H1 (cell line): Measurements from ENCODE around the gene SPDYC. TPM values are rescaled to one million over a fixed set of nuclear protein-coding genes. Genes with fewer than 3 reads are reported as not detected.

ENCODE experiments used
- ATF3 ChIP-seq: IDR thresholded peaks from 2 replicates; pipeline ENCODE4 v1.6.1; 2011; ENCODE audit warnings: low read depth, mild to moderate bottlenecking, low read length; ENCODE audit not compliant: insufficient read depth
- CTCF ChIP-seq, 3 experiments: IDR thresholded peaks; 1 replicate in 2 of 3; 2 replicates in 1 of 3; pipeline versions ENCODE4 v1.5.1 to v1.6.1; 2011; ENCODE audit warnings: low read length in 3 of 3, mild to moderate bottlenecking in 3 of 3, inconsistent platforms in 2 of 3, low read depth in 1 of 3, moderate library complexity in 1 of 3; ENCODE audit not compliant: insufficient read depth in 1 of 3; ENCODE audit errors: control extremely low read depth in 1 of 3
- EGR1 ChIP-seq: IDR thresholded peaks from 2 replicates; pipeline ENCODE4 v1.6.1; 2011; ENCODE audit warnings: low read depth, low read length, borderline replicate concordance
- FOSL1 ChIP-seq: IDR thresholded peaks from 2 replicates; pipeline ENCODE4 v1.6.1; 2011; ENCODE audit warnings: mild to moderate bottlenecking, low read depth, low read length, moderate library complexity; ENCODE audit not compliant: insufficient read depth
- NRF1 ChIP-seq: IDR thresholded peaks from 2 replicates; pipeline ENCODE4 v1.6.1; 2011; ENCODE audit warnings: mild to moderate bottlenecking, low read depth, low read length, improper control_type of control experiment
- SIN3A ChIP-seq, 2 experiments: IDR thresholded peaks in 1 of 2; conservative IDR thresholded peaks in 1 of 2; 2 replicates each; pipeline ENCODE4 v1.6.1; 2011 to 2012; ENCODE audit warnings: low read length in 2 of 2, improper control_type of control experiment in 1 of 2, low read depth in 1 of 2, mild to moderate bottlenecking in 1 of 2
- polyA plus RNA-seq, 7 experiments: library from polyadenylated mRNA; depleted of rRNA in 3 of 7; stranded (reverse) in 5 of 7; unstranded in 2 of 7; fragments of >200 nt in 5 of 7; fragments of 200-250 nt in 2 of 7; gene quantifications; 1 replicate in 5 of 7; 2 replicates in 1 of 7; 4 replicates in 1 of 7; pipeline versions ENCODE4 v1.2.1 to v1.2.3, GENCODE V29; 2011 to 2013; ENCODE audit warnings: missing spikeins in 2 of 7, mixed read lengths in 2 of 7
- total RNA-seq: library from RNA; stranded (reverse); fragmentation: NEBNext Ultra II Directional; extraction: Animal tissue kit (Norgen Biotek cat#: 25700); gene quantifications from 2 replicates; pipeline ENCODE4 v1.2.1, GENCODE V29; 2021

The SPDYC gene
- total and polyA plus RNA-seq, 2 of the 8 experiments (the other 6 are each of a cell fraction or from before 2014, with no cell fraction given), result 0.15 TPM; not detected in 1

DNA sequence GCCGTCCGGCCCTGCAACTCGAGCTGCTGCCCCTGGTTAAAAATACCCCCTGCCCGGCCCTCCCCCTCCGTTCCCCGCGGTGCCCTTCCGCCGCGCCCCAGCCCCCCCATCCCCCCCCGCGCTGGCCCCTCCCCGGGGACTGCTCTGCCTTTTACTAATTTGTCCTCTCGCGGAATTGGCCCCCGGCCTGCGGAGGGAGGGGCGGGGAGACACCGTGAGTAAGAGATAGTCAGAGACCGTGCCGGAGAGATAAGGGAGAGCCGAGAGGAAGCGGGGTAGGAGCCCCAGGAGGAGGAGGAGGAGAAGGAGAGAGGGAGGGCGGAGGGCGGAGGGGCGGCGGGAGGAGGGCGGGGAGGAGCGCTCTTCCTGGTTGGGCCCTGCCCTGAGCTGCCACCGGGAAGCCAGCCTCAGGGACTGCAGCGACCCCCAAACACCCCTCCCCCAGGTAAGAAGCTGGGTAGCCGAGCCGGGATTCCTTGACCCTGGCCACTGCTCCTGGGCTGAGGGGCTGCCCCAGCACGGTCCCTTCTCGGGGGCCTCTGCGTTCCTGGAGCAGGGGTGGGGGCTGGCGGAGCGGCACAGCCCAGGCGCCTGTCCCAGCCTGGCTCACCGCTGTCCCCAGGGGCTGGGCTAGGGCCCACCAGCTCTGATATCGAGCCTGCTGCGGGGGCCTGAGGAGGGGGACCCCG lies 11.7 kb downstream of the SPDYC start, which contains the start of gene CAPN1 (continued):
- TF ChIP-seq SIN3A (conservative IDR thresholded peaks at IDR 0.05 in 1 of 2, IDR thresholded peaks at IDR 0.05 in 1 of 2; ENCODE audit: low read depth in 1 of 2, low read length in 2 of 2) (no peak), EGR1 (no peak), FOSL1 (no peak), ATF3 (no peak), CTCF (IDR thresholded peaks at IDR 0.05; ENCODE audit: control extremely low read depth in 1 of 3, insufficient read depth in 1 of 3, low read depth in 1 of 3, low read length in 3 of 3) (no peak), NRF1 (no peak)
